GM12873 (cell line): ENCODE measurements around the gene CYB5R4.

Experiments used
- TF ChIP-seq, protein P1 (sequence below): IDR thresholded peaks from 2 replicates; pipeline ENCODE4 v1.5.1; 2012; ENCODE audit warnings: low read depth, mild to moderate bottlenecking, moderate library complexity, low read length, control low read depth; ENCODE audit not compliant: insufficient read depth; ENCODE audit errors: missing control alignments

The CYB5R4 gene

DNA sequence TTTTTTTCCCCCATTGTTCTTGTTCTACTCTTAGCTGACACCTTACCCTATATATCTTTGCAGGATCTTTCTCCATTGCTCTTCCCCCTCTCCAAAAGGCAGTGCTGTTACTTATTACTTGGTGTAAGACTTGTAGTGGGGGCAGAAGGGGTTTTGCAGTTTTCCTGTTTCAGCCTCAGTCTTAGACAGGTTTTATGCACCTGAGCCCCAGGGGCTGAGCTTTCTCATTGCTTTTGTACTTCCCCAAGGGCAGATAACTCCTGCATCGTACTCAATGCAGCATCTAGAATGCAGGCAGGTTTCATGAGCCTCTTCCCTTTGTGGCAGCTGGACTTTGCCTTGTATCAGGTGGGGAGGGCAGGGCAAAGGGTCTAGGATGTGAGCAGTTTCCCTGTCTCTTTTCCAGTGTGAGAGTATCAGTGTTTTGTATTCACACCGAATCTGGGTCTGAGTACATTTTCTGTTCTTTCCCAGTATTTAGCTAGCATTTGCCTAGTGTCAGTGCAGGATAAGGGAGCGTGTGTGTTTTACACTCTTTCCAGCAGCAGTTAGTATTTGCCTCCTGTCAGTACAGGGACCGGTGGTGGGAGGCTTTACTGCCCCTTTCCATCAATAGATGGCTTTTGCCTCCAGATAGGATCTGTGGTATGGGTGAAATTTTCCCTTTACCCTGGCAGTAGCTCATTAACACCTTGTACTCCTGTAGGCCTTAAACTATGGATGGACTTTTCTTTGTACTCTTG lies 19.6 kb downstream of the CYB5R4 start:
- TF ChIP-seq, protein P1, sequence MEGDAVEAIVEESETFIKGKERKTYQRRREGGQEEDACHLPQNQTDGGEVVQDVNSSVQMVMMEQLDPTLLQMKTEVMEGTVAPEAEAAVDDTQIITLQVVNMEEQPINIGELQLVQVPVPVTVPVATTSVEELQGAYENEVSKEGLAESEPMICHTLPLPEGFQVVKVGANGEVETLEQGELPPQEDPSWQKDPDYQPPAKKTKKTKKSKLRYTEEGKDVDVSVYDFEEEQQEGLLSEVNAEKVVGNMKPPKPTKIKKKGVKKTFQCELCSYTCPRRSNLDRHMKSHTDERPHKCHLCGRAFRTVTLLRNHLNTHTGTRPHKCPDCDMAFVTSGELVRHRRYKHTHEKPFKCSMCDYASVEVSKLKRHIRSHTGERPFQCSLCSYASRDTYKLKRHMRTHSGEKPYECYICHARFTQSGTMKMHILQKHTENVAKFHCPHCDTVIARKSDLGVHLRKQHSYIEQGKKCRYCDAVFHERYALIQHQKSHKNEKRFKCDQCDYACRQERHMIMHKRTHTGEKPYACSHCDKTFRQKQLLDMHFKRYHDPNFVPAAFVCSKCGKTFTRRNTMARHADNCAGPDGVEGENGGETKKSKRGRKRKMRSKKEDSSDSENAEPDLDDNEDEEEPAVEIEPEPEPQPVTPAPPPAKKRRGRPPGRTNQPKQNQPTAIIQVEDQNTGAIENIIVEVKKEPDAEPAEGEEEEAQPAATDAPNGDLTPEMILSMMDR = no peak

DNA sequence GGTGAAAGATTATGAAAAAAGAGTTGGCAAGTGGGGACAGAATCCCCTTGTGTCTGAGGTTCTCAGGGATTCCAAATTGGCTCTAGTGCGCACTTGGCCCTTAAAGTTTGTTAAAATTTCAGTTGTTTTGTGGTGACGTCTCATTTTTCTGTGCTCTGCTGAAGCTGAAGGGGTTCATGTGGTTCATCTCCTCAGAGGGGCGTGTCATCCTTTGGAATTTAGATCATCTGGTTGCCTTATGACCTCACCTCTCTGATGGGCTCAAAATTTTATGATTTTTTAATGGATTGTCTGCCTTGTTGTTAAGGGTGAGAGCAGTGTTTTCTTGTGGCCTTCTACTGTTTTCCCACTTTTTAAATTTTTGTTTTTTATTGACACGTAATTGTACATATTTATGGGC lies 20.3 kb downstream of the CYB5R4 start:
- TF ChIP-seq, protein P1 = no peak

DNA sequence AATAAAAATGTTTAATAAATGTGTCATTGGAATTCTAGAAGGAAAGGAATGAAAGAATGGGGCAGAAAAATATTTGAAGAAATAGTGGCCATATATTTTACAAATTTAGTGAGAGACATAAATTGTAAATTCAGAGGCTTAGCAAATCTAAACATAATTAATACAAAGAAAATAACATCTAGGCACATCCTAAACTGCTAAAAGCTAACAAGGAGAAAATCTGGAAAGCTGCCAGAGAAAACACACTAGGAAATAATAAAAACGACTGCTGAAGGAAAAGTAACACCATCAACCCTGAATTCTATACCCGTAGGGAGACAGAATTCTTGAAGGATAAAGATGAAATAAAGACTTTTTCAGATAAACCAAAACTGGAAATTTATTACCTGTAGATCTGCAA lies 23.8 kb downstream of the CYB5R4 start:
- TF ChIP-seq, protein P1 = no peak

DNA sequence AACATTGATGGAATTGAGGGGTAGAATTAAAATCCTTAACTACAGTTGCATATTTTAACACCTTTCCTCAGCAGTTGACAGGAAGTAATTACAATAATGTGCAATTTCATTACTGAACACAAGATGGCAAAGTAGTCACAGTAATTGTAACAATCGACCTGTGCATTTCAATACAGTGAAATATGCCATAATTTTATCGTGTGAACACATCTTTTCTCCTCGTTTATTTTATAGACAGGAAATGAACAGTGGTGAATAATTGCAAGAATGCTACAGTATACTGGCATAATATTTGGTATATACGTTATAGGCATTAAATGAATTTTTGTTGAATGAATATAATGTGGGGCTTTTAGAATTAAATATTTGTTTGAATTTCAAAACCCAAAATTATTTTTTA lies 25.0 kb downstream of the CYB5R4 start:
- TF ChIP-seq, protein P1 = peak; percentile 59

DNA sequence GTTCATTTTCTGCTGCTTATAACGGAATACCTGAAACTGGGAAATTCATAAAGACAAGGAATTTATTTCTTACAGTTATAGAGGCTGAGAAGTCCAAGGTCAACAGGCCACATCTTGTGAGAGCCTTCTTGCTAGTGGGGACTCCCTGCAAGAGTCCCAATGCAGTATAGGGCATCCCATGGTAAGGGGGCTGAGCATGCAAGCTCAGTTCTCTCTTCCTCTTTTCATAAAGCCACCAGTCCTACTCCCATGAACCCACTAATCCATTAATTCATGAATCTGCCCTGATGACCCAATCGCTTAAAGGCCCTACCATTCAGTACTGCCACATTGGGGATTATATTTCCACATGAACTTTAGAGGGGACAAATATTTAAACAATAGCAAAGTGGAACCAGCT lies 26.5 kb downstream of the CYB5R4 start:
- TF ChIP-seq, protein P1 = no peak

DNA sequence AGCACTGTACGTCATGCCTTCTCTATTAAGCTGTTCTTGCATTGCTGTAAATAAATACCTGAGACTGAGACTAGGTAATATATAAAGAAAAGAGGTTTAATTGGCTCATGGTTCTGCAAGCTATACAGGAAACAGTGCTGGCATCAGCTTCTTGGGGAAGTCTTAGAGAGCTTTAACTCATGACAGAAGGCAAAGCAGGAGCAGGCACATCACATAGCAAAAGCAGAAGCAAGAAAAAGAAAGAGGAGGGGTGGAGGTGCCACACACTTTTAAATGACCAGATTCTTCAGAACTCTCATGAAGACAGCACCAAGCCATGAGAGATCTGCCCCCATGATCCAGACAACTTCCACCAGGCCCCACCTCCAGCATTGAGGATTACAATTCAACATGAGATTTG lies 30.1 kb downstream of the CYB5R4 start:
- TF ChIP-seq, protein P1 = no peak

DNA sequence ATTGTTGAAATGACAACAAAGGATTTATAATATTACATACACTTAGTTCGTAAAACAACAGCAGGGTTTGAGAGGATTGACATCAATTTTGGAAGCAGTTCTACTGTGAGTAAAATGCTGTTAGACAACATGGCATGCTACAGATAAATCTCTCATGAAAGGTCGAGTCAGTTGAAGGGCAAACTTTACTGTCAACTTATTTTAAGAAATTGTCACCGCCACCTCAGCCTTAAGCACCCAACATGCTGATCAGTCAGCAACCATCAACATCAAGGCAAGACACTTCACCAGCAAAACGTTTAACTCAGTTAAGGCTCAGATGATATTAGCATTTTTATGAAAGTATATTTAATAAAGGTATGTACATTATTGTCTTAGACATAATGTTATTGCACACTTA lies 31.0 kb downstream of the CYB5R4 start:
- TF ChIP-seq, protein P1 = no peak

DNA sequence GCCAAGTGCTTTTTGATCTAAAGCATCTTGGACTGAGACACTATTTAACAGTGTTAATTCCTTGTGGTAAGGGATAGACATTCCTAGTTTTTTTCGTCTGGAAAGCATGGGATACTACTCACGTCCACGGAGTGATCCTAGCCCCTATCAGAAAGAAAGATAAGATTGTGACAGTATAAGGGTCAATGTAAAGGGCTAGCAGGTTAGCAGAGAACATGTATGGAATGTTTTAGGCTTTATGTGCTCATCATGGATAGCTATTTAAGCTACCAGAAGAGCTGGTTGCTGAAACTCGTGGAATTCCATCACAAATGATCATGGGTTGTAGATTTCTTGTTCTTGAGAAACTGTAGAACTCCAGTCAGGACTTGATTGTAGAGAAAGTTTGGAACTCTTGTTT lies 32.1 kb downstream of the CYB5R4 start:
- TF ChIP-seq, protein P1 = no peak
